GM23338 (cell line): Measurements from ENCODE around the gene F7. TPM values are rescaled to one million over a fixed set of nuclear protein-coding genes. Genes with fewer than 3 reads are reported as not detected.

Experiments
- ATAC-seq: fragments of 200-7000 bp; cut with Tn5 transposase; 3 replicates; pipeline ENCODE4 v1.9.1; 2020
- DNase-seq: peaks from one replicate; pipeline ENCODE4 v3.0.0-alpha.2; 2015; ENCODE audit warnings: low spot score
- H2AFZ ChIP-seq: fragments of 200-600 bp; sonication (generic); 2 replicates; pipeline ENCODE4 v1.8.0; 2016; ENCODE audit warnings: antibody characterized with exemption, mild to moderate bottlenecking, moderate library complexity
- H3F3A ChIP-seq: fragments of 200-600 bp; sonication (generic); replicated peaks from 2 replicates; pipeline ENCODE4 v1.8.0; 2017; ENCODE audit warnings: antibody characterized with exemption, mixed run types, low read depth
- H3K27ac ChIP-seq: fragments of 200-600 bp; sonication (generic); 2 replicates; pipeline ENCODE4 v1.6.1; 2016; ENCODE audit warnings: low read depth
- H3K27me3 ChIP-seq: fragments of 200-600 bp; sonication (generic); 2 replicates; pipeline ENCODE4 v1.8.0; 2016; ENCODE audit warnings: mild to moderate bottlenecking, mixed run types, moderate library complexity; ENCODE audit not compliant: insufficient read depth
- H3K36me3 ChIP-seq: fragments of 200-600 bp; sonication (generic); 2 replicates; pipeline ENCODE4 v1.8.0; 2016; ENCODE audit warnings: mild to moderate bottlenecking; ENCODE audit not compliant: insufficient read depth
- H3K4me1 ChIP-seq: fragments of 200-600 bp; sonication (generic); 2 replicates; pipeline ENCODE4 v1.8.0; 2016; ENCODE audit warnings: mild to moderate bottlenecking, moderate library complexity; ENCODE audit not compliant: insufficient read depth
- H3K4me2 ChIP-seq: fragments of 200-600 bp; sonication (generic); 2 replicates; pipeline ENCODE4 v1.7.1; 2017; ENCODE audit warnings: mixed run types
- H3K4me3 ChIP-seq: fragments of 200-600 bp; sonication (generic); 2 replicates; pipeline ENCODE4 v1.6.1; 2016; ENCODE audit warnings: mixed run types
- H3K79me2 ChIP-seq: fragments of 200-600 bp; sonication (generic); replicated peaks from 2 replicates; pipeline ENCODE4 v1.8.0; 2017; ENCODE audit warnings: mild to moderate bottlenecking; ENCODE audit not compliant: insufficient read depth
- H3K9me2 ChIP-seq: fragments of 200-600 bp; sonication (generic); 2 replicates; pipeline ENCODE4 v1.8.0; 2017; ENCODE audit not compliant: insufficient read depth
- H4K20me1 ChIP-seq: fragments of 200-600 bp; sonication (generic); replicated peaks from 2 replicates; pipeline ENCODE4 v1.8.0; 2017; ENCODE audit warnings: mild to moderate bottlenecking; ENCODE audit not compliant: insufficient read depth
- H3K27ac Mint-ChIP-seq: 2 replicates; pipeline ENCODE4 v1.8.0; 2020; ENCODE audit warnings: inconsistent platforms, mild to moderate bottlenecking, moderate library complexity, mixed read lengths
- H3K27me3 Mint-ChIP-seq: 3 replicates; pipeline ENCODE4 v1.8.0; 2022; ENCODE audit warnings: low read depth, mild to moderate bottlenecking, moderate library complexity, mixed read lengths, inconsistent platforms; ENCODE audit not compliant: insufficient read depth, poor library complexity
- H3K36me3 Mint-ChIP-seq: 3 replicates; pipeline ENCODE4 v1.8.0; 2021; ENCODE audit warnings: low read depth, mild to moderate bottlenecking, inconsistent platforms, moderate library complexity, mixed read lengths
- H3K4me1 Mint-ChIP-seq: 3 replicates; pipeline ENCODE4 v1.8.0; 2020; ENCODE audit warnings: mild to moderate bottlenecking, inconsistent platforms, mixed read lengths
- H3K4me3 Mint-ChIP-seq: 3 replicates; pipeline ENCODE4 v1.8.0; 2021; ENCODE audit warnings: moderate library complexity, mild to moderate bottlenecking, inconsistent platforms, mixed read lengths
- H3K9me3 Mint-ChIP-seq: 3 replicates; pipeline ENCODE4 v1.8.0; 2020; ENCODE audit warnings: moderate library complexity, mild to moderate bottlenecking, inconsistent platforms, mixed read lengths
- CREB1 ChIP-seq: fragments of 250-450 bp; sonication (Bioruptor Pico); IDR thresholded peaks from 2 replicates; pipeline ENCODE4 v1.5.0; 2020; ENCODE audit warnings: low read depth, mild to moderate bottlenecking, moderate library complexity
- CTCF ChIP-seq, 2 experiments: fragments of 200-600 bp in 1 of 2; sonication (generic) in 1 of 2; conservative IDR thresholded peaks; 2 replicates each; pipeline versions ENCODE4 v1.5.1 to v1.6.1; 2016 to 2017; ENCODE audit warnings: antibody characterized with exemption in 2 of 2, low read depth in 2 of 2, mild to moderate bottlenecking in 2 of 2, moderate library complexity in 1 of 2
- ETS1 ChIP-seq: IDR thresholded peaks from 2 replicates; pipeline ENCODE4 v1.6.1; 2016; ENCODE audit warnings: antibody characterized with exemption
- EZH2 ChIP-seq: fragments of 200-600 bp; sonication (generic); IDR thresholded peaks from one replicate; pipeline ENCODE4 v1.8.0; 2017; ENCODE audit warnings: antibody characterized with exemption, mild to moderate bottlenecking, low read depth; ENCODE audit not compliant: unreplicated experiment
- EZH2phosphoT487 ChIP-seq: fragments of 200-600 bp; sonication (generic); IDR thresholded peaks from one replicate; pipeline ENCODE4 v1.8.1; 2018; ENCODE audit warnings: antibody characterized with exemption; ENCODE audit not compliant: unreplicated experiment
- JUNB ChIP-seq: IDR thresholded peaks from one replicate; pipeline ENCODE4 v1.6.1; 2016; ENCODE audit warnings: antibody characterized with exemption; ENCODE audit not compliant: unreplicated experiment
- NANOG ChIP-seq: IDR thresholded peaks from 2 replicates; pipeline ENCODE4 v1.6.1; 2016; ENCODE audit warnings: antibody characterized with exemption, borderline replicate concordance
- POLR2AphosphoS5 ChIP-seq: IDR thresholded peaks from 2 replicates; pipeline ENCODE4 v1.6.1; 2016; ENCODE audit warnings: antibody characterized with exemption, low read depth
- REST ChIP-seq: IDR thresholded peaks from one replicate; pipeline ENCODE4 v1.6.1; 2018; ENCODE audit warnings: antibody characterized with exemption; ENCODE audit not compliant: unreplicated experiment
- STAT1 ChIP-seq: IDR thresholded peaks from one replicate; pipeline ENCODE4 v1.6.1; 2016; ENCODE audit warnings: antibody characterized with exemption; ENCODE audit not compliant: unreplicated experiment
- ZNF114 ChIP-seq: fragments of 250-450 bp; sonication (Bioruptor Pico); IDR thresholded peaks from 2 replicates; pipeline ENCODE4 v1.5.0; 2020; ENCODE audit warnings: mild to moderate bottlenecking, moderate library complexity
- ZNF331 ChIP-seq: fragments of 250-450 bp; sonication (Bioruptor Pico); IDR thresholded peaks from 2 replicates; pipeline ENCODE4 v1.5.0; 2020; ENCODE audit warnings: low read depth, mild to moderate bottlenecking, moderate library complexity
- ZNF462 ChIP-seq: fragments of 250-450 bp; sonication (Bioruptor Pico); IDR thresholded peaks from 2 replicates; pipeline ENCODE4 v1.5.0; 2020; ENCODE audit warnings: mild to moderate bottlenecking, moderate library complexity
- polyA plus RNA-seq: library from polyadenylated mRNA; unstranded; fragments of >200 nt; fragmentation: Nextera tagmentation; extraction: Ambion mirVana; gene quantifications from 2 replicates; pipeline ENCODE4 v1.2.1, GENCODE V29; 2016
- total RNA-seq: library from RNA; depleted of rRNA; stranded (reverse); fragments of >200 nt; shearing (Covaris generic); gene quantifications from 2 replicates; pipeline ENCODE4 v1.2.3, GENCODE V29; 2014

Gene F7
- total and polyA plus RNA-seq, 2 experiments from 2014 or later: 0.16 to 0.24 TPM

GRCh38 chr13:113096745-113097305, 8.8 kb upstream of the F7 start:
- no peak for TF ChIP-seq ZNF114 (CRISPR knock-in tag)
- TF ChIP-seq REST: no peak
- TF ChIP-seq JUNB: no peak
- no peak for TF ChIP-seq ETS1
- no peak for TF ChIP-seq CTCF (conservative IDR thresholded peaks at IDR 0.05; ENCODE audit: low read depth in 2 of 2)
- TF ChIP-seq ZNF331 (CRISPR knock-in tag): no peak
- TF ChIP-seq ZNF462 (CRISPR knock-in tag): no peak
- no peak for TF ChIP-seq POLR2AphosphoS5
- TF ChIP-seq NANOG: no peak
- no peak for TF ChIP-seq EZH2phosphoT487
- TF ChIP-seq CREB1 (CRISPR knock-in tag): no peak
- TF ChIP-seq EZH2: no peak
- TF ChIP-seq STAT1: no peak
- Histone ChIP-seq H3K9me2 (no peaks in the 10 kb centered on the region), H3K4me3 (no peak overlapping the region), H3K36me3 (no peaks in the 10 kb centered on the region), H4K20me1 (no peaks in the 10 kb centered on the region), H2AFZ (no peak overlapping the region), H3K27me3 (no peaks in the 10 kb centered on the region), H3K27ac (no peak overlapping the region), H3F3A (no peaks in the 10 kb centered on the region), H3K4me2 (no peak overlapping the region), H3K79me2 (no peaks in the 10 kb centered on the region), H3K4me1 (no peaks in the 10 kb centered on the region)
- Mint-ChIP-seq H3K9me3 (no peaks in the 10 kb centered on the region), H3K36me3 (no peaks in the 10 kb centered on the region), H3K27ac (no peak overlapping the region), H3K4me3 (no peak overlapping the region), H3K27me3 (peaks cover 12% of the 10 kb centered on the region), H3K4me1 (peaks cover 10% of the 10 kb centered on the region; the same call in 2 of the 3 replicates)
- ATAC-seq (peak; percentile 23), DNase-seq (peak; percentile 40)
